A549 (cell line): ENCODE measurements around the gene HMCN1. TPM values are rescaled to one million over a fixed set of nuclear protein-coding genes. Genes with fewer than 3 reads are reported as not detected.

Source experiments
- ATAC-seq, 2 experiments: fragments of 200-7000 bp in 1 of 2; fragments of >200 bp in 1 of 2; cut with Nextera tagmentation in 1 of 2; cut with Tn5 transposase in 1 of 2; 3 replicates each; pipeline versions ENCODE4 v1.8.0 to v1.9.1; 2018 to 2020; ENCODE audit warnings: mild to moderate bottlenecking in 1 of 2, moderate library complexity in 1 of 2
- CTCF ChIA-PET: fragments of 300-600 bp; sonication (Branson Sonifier 250); formaldehyde crosslinking; extraction: SDS; loops from one replicate; lab custom pipeline; 2021; ENCODE audit warnings: antibody characterized with exemption, inconsistent platforms; lab: Yijun Ruan, JAX
- POLR2A ChIA-PET: fragments of 350-600 bp; formaldehyde crosslinking; extraction: SDS; loops from one replicate; lab custom pipeline; 2021; ENCODE audit warnings: antibody characterized with exemption, inconsistent platforms; lab: Yijun Ruan, JAX
- DNase-seq, 2 experiments: peaks; one replicate each; pipeline versions ENCODE4 v3.0.0 to v3.0.0-alpha.2; 2011 to 2016; ENCODE audit warnings: low read depth in 1 of 2, low spot score in 1 of 2
- FAIRE-seq: peaks from 2 replicates; lab custom pipeline; 2011; peaks lifted over from hg19 to GRCh38; lab: Jason Lieb, UNC
- H3K27ac ChIP-seq, 2 experiments: fragments of >200 bp; sonication (Bioruptor Twin); formaldehyde crosslinking; 3 replicates each; pipeline ENCODE4 v1.5.1; 2016 to 2017
- H3K4me1 ChIP-seq: fragments of >200 bp; sonication (Bioruptor Twin); formaldehyde crosslinking; 3 replicates; pipeline ENCODE4 v1.6.1; 2016
- H3K4me2 ChIP-seq: fragments of >200 bp; sonication (Bioruptor Twin); formaldehyde crosslinking; 3 replicates; pipeline ENCODE4 v1.6.1; 2016
- H3K4me3 ChIP-seq: fragments of >200 bp; sonication (Bioruptor Twin); formaldehyde crosslinking; 3 replicates; pipeline ENCODE4 v1.5.1; 2016
- H3K9me3 ChIP-seq: fragments of >200 bp; sonication (Bioruptor Twin); formaldehyde crosslinking; 3 replicates; pipeline ENCODE4 v1.6.1; 2016
- CEBPB ChIP-seq, 2 experiments: fragments of >200 bp in 1 of 2; sonication (Bioruptor Twin) in 1 of 2; formaldehyde crosslinking in 1 of 2; IDR thresholded peaks; 2 replicates each; pipeline ENCODE4 v1.6.1; 2012 to 2016
- CHD2 ChIP-seq: fragments of 150-350 bp; IDR thresholded peaks from 2 replicates; pipeline ENCODE4 v1.6.1; 2014; ENCODE audit warnings: low read length; ENCODE audit not compliant: partially characterized antibody
- CTCF ChIP-seq: fragments of >200 bp; sonication (Bioruptor Twin); formaldehyde crosslinking; IDR thresholded peaks from 3 replicates; pipeline ENCODE4 v1.5.1; 2016
- ELK1 ChIP-seq: fragments of 150-350 bp; IDR thresholded peaks from 2 replicates; pipeline ENCODE4 v1.6.1; 2014; ENCODE audit warnings: low read depth, mild to moderate bottlenecking, low read length
- FOSL2 ChIP-seq, 2 experiments: fragments of 450-650 bp in 1 of 2; fragments of >200 bp in 1 of 2; sonication (Bioruptor Twin) in 1 of 2; formaldehyde crosslinking; IDR thresholded peaks; 2 replicates each; pipeline versions ENCODE4 v1.5.0 to v1.6.1; 2016 to 2020; ENCODE audit warnings: mild to moderate bottlenecking in 1 of 2, moderate library complexity in 1 of 2
- FOXS1 ChIP-seq: fragments of 250-450 bp; sonication (Bioruptor Pico); IDR thresholded peaks from 2 replicates; pipeline ENCODE4 v1.5.0; 2020; ENCODE audit warnings: mild to moderate bottlenecking, moderate library complexity
- HES2 ChIP-seq: fragments of >200 bp; sonication (Bioruptor Twin); formaldehyde crosslinking; IDR thresholded peaks from 2 replicates; pipeline ENCODE4 v1.6.1; 2016
- HEYL ChIP-seq: fragments of 250-450 bp; sonication (Bioruptor Pico); IDR thresholded peaks from 2 replicates; pipeline ENCODE4 v1.8.0; 2021; ENCODE audit warnings: mild to moderate bottlenecking, moderate library complexity
- HMGXB4 ChIP-seq: fragments of 250-450 bp; sonication (Bioruptor Pico); IDR thresholded peaks from 2 replicates; pipeline ENCODE4 v1.5.0; 2021; ENCODE audit warnings: mild to moderate bottlenecking, moderate library complexity, borderline replicate concordance
- HOXB5 ChIP-seq: fragments of 250-450 bp; sonication (Bioruptor Pico); IDR thresholded peaks from 2 replicates; pipeline ENCODE4 v1.5.0; 2020; ENCODE audit warnings: mild to moderate bottlenecking, moderate library complexity
- JUN ChIP-seq, 2 experiments: fragments of >200 bp; sonication (Bioruptor Twin); formaldehyde crosslinking; IDR thresholded peaks; 2 replicates in 1 of 2; 3 replicates in 1 of 2; pipeline ENCODE4 v1.6.1; 2016 to 2017
- JUNB ChIP-seq: fragments of >200 bp; sonication (Bioruptor Twin); formaldehyde crosslinking; IDR thresholded peaks from 2 replicates; pipeline ENCODE4 v1.6.1; 2016
- MAZ ChIP-seq: fragments of 150-350 bp; IDR thresholded peaks from 2 replicates; pipeline ENCODE4 v1.6.1; 2014; ENCODE audit warnings: antibody characterized with exemption, low read depth, low read length, borderline replicate concordance
- NFE2L2 ChIP-seq: fragments of 150-350 bp; conservative IDR thresholded peaks from 2 replicates; pipeline ENCODE4 v1.6.1; 2014; ENCODE audit warnings: low read length
- NPAS2 ChIP-seq: fragments of 250-450 bp; sonication (Bioruptor Pico); IDR thresholded peaks from 2 replicates; pipeline ENCODE4 v1.8.0; 2022; ENCODE audit warnings: mild to moderate bottlenecking, moderate library complexity, borderline replicate concordance
- NR3C1 ChIP-seq: fragments of >200 bp; sonication (Bioruptor Twin); formaldehyde crosslinking; IDR thresholded peaks from 3 replicates; pipeline ENCODE4 v1.6.1; 2017
- PBX3 ChIP-seq: IDR thresholded peaks from 2 replicates; pipeline ENCODE4 v1.6.1; 2012
- POLR2A ChIP-seq: IDR thresholded peaks from 2 replicates; pipeline ENCODE4 v1.6.1; 2012; ENCODE audit warnings: mild to moderate bottlenecking, low read length
- POLR2AphosphoS2 ChIP-seq: conservative IDR thresholded peaks from 2 replicates; pipeline ENCODE4 v1.6.1; 2012; ENCODE audit warnings: low read length, improper control_type of control experiment, inconsistent platforms
- RAD21 ChIP-seq, 2 experiments: fragments of >200 bp in 1 of 2; sonication (Bioruptor Twin) in 1 of 2; formaldehyde crosslinking in 1 of 2; IDR thresholded peaks in 1 of 2; conservative IDR thresholded peaks in 1 of 2; 2 replicates in 1 of 2; 3 replicates in 1 of 2; pipeline ENCODE4 v1.6.1; 2012 to 2018; ENCODE audit warnings: inconsistent platforms in 1 of 2
- REST ChIP-seq: fragments of 200-600 bp; sonication (generic); IDR thresholded peaks from 2 replicates; pipeline ENCODE4 v1.6.1; 2016; ENCODE audit warnings: antibody characterized with exemption, mild to moderate bottlenecking, moderate library complexity
- RNF2 ChIP-seq: fragments of 200-600 bp; sonication (generic); IDR thresholded peaks from 2 replicates; pipeline ENCODE4 v1.6.1; 2016; ENCODE audit warnings: low read depth, mild to moderate bottlenecking, antibody characterized with exemption, moderate library complexity, borderline replicate concordance
- SMC3 ChIP-seq: fragments of >200 bp; sonication (Bioruptor Twin); formaldehyde crosslinking; IDR thresholded peaks from 3 replicates; pipeline ENCODE4 v1.6.1; 2018; ENCODE audit warnings: inconsistent platforms
- ZFP36 ChIP-seq: fragments of 450-650 bp; IDR thresholded peaks from 2 replicates; pipeline ENCODE4 v1.6.1; 2014; ENCODE audit warnings: borderline replicate concordance; ENCODE audit not compliant: partially characterized antibody
- ZNF302 ChIP-seq: fragments of 250-450 bp; sonication (Bioruptor Pico); IDR thresholded peaks from 2 replicates; pipeline ENCODE4 v1.9.0; 2021; ENCODE audit warnings: inconsistent platforms, mild to moderate bottlenecking, moderate library complexity
- WGBS: methylation state at CpG from one replicate; pipeline ENCODE4 v1.1.6; 2017; ENCODE audit errors: missing lambda C conversion rate; 5-methylcytosine and 5-hydroxymethylcytosine counted together
- polyA plus RNA-seq, 4 experiments: library from polyadenylated mRNA; depleted of rRNA in 3 of 4; stranded (reverse); fragments of >200 nt; fragmentation: RNase III in 1 of 4; extraction: RNeasy Plus Mini Kit Qiagen cat#74134 plus additional on column Dnase treatment in 1 of 4; gene quantifications; 2 replicates in 3 of 4; 3 replicates in 1 of 4; pipeline ENCODE4 v1.2.3, GENCODE V29; 2011 to 2017

HMCN1 gene
- polyA plus RNA-seq, 2 of the 4 experiments (the other 2 are of a cell fraction): 0.03 to 0.06 TPM

- no peaks in the 10 kb centered on the region for H3K4me1 ChIP-seq
- ChIA-PET CTCF (no interaction called here), POLR2A (no interaction called here)
- no peak for ATAC-seq
- no peak overlapping the region for H3K4me3 ChIP-seq
- no peak overlapping the region for H3K4me2 ChIP-seq
- H3K27ac ChIP-seq: no peak overlapping the region
- 44% methylated on average over 3 of the region's 3 CpGs for WGBS
- no peaks in the 10 kb centered on the region for H3K9me3 ChIP-seq
- no peak for FAIRE-seq
- DNase-seq: no peak
- TF ChIP-seq CTCF (no peak), JUNB (no peak), ZNF302 (no peak), FOSL2 (IDR thresholded peaks at IDR 0.05) (no peak), FOSL2 (CRISPR knock-in tag; IDR thresholded peaks at IDR 0.05) (no peak), HMGXB4 (CRISPR knock-in tag) (no peak), ELK1 (no peak)
Observed at GRCh38 chr1:185785586-185785985, 51.4 kb downstream of the HMCN1 start.

GRCh38 chr1:185786524-185786923 is 52.3 kb downstream of the HMCN1 start:
- Histone ChIP-seq H3K9me3 (no peaks in the 10 kb centered on the region), H3K27ac (no peak overlapping the region), H3K4me2 (no peak overlapping the region), H3K4me3 (no peak overlapping the region), H3K4me1 (no peaks in the 10 kb centered on the region)
- ChIA-PET CTCF (no interaction called here), POLR2A (no interaction called here)
- WGBS: 45% methylated on average over 3 of the region's 3 CpGs
- TF ChIP-seq POLR2AphosphoS2 (no peak), HMGXB4 (CRISPR knock-in tag) (no peak), FOXS1 (CRISPR knock-in tag) (no peak), RAD21 (conservative IDR thresholded peaks at IDR 0.05 in 1 of 2, IDR thresholded peaks at IDR 0.05 in 1 of 2) (no peak), HEYL (CRISPR knock-in tag) (no peak), NPAS2 (CRISPR knock-in tag) (no peak), SMC3 (no peak), CEBPB (IDR thresholded peaks at IDR 0.05) (no peak), POLR2A (no peak), PBX3 (no peak), ZFP36 (no peak), HES2 (no peak), MAZ (no peak), HOXB5 (CRISPR knock-in tag) (no peak), CHD2 (no peak), NR3C1 (no peak), JUN (IDR thresholded peaks at IDR 0.05) (no peak), RNF2 (no peak), REST (no peak), NFE2L2 (no peak)
- DNase-seq (no peak), FAIRE-seq (no peak), ATAC-seq (no peak)
